ENCODE data around the gene THSD1. TPM values are rescaled to one million over a fixed set of nuclear protein-coding genes. Genes with fewer than 3 reads are reported as not detected.
A peak's percentile ranks its signal among the peaks of the same experiment; 100 is the strongest.

The THSD1 gene, protein sequence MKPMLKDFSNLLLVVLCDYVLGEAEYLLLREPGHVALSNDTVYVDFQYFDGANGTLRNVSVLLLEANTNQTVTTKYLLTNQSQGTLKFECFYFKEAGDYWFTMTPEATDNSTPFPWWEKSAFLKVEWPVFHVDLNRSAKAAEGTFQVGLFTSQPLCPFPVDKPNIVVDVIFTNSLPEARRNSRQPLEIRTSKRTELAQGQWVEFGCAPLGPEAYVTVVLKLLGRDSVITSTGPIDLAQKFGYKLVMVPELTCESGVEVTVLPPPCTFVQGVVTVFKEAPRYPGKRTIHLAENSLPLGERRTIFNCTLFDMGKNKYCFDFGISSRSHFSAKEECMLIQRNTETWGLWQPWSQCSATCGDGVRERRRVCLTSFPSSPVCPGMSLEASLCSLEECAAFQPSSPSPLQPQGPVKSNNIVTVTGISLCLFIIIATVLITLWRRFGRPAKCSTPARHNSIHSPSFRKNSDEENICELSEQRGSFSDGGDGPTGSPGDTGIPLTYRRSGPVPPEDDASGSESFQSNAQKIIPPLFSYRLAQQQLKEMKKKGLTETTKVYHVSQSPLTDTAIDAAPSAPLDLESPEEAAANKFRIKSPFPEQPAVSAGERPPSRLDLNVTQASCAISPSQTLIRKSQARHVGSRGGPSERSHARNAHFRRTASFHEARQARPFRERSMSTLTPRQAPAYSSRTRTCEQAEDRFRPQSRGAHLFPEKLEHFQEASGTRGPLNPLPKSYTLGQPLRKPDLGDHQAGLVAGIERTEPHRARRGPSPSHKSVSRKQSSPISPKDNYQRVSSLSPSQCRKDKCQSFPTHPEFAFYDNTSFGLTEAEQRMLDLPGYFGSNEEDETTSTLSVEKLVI
- 1 to 10 TPM in 3 of 4 donors, under 1 TPM in 1; 0.64 to 7.3 (median 4.8) TPM for total RNA-seq

DNA sequence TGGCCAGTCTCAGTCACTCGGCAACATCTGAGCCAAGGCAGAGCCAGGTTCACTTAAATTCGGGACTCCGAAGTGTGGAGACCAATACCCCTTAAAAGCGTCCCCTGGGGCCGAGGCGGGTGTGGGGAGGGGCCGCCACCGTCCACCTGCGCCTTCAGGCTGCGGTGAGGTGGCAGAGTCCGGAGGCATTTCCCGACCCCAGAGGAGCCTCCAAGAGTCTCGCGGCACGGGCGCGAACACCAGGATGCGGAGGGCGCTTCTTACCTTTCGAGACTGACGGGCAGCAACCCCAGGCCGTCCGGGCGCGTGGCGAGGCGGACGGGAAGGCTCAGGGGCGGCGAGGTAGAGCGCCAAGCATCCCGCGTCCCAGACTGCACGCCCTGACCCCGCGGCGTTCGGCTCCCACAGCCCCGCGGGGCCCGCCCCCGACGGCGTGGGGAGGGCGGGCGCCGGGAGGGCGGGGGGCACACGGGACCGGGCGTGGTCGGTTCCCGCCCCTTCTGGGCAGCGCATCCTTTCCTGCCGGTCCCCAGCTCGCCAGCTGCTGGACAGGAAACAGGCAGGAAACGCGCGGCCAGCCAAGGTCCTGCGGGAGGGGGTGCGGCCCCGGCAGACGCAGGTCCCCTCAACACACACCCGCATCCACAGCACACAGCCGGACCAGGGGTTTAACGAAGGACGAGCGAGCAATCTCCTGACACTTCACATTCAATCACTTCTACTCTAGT is at the start of gene THSD1:
Gene THSD1 (minus strand): TSS at position 406 of the 728 bp plus-strand sequence. CDS start 3,572 bp downstream, outside the sequence.
- peak within 1 kb of the TSS; percentile 57 to 77 (median 64) for H3K27ac ChIP-seq
- H3K9me3 ChIP-seq = no peaks in the 10 kb centered on the region
- peaks cover 6 to 28% (median 12%) of the 10 kb centered on the region in 3 donors for H3K4me1 ChIP-seq
- peaks cover 0 to 6% (median 0%) of the 10 kb centered on the region in 4 donors for H3K27me3 ChIP-seq
- peak within 1 kb of the TSS; percentile 52 to 77 (median 56) for H3K4me3 ChIP-seq
- WGBS, 2 donors = 0% methylated on average over 4 to 8 of the region's 68 CpGs
- no peak for DNase-seq
- peaks cover 0 to 10% (median 0%) of the 10 kb centered on the region in 3 donors for H3K36me3 ChIP-seq
- intact Hi-C loops (cut with DNase I) = no loop called here
- TF ChIP-seq, protein P1, sequence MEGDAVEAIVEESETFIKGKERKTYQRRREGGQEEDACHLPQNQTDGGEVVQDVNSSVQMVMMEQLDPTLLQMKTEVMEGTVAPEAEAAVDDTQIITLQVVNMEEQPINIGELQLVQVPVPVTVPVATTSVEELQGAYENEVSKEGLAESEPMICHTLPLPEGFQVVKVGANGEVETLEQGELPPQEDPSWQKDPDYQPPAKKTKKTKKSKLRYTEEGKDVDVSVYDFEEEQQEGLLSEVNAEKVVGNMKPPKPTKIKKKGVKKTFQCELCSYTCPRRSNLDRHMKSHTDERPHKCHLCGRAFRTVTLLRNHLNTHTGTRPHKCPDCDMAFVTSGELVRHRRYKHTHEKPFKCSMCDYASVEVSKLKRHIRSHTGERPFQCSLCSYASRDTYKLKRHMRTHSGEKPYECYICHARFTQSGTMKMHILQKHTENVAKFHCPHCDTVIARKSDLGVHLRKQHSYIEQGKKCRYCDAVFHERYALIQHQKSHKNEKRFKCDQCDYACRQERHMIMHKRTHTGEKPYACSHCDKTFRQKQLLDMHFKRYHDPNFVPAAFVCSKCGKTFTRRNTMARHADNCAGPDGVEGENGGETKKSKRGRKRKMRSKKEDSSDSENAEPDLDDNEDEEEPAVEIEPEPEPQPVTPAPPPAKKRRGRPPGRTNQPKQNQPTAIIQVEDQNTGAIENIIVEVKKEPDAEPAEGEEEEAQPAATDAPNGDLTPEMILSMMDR (IDR thresholded peaks at IDR 0.05) = no peak
- peak in 1 of 4 donors; percentile 23 for TF ChIP-seq POLR2A (IDR thresholded peaks at IDR 0.05)

DNA sequence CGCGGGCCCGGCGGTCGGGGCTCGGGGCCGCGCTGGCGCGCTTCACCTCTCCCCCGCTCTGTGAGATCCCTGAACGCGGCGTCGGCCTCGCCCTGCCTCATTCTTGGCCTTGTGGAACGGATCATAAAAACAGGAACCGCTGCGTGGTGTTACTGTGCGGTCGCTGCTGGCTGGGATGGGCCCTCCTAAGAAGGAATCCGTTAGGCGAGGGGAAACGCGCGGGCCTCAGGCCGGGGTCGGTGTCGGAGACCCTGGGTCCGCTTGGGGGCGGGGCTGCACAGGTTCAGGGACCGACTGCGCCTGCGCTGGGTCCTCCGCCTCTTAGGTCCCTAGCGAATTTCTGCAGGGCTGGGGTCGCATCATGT is 49.7 kb upstream of the THSD1 start:
- intact Hi-C loops (cut with DNase I) = no loop called here
- peaks cover 0 to 21% (median 0%) of the 10 kb centered on the region in 3 donors for H3K36me3 ChIP-seq
- no peaks in the 10 kb centered on the region for H3K27me3 ChIP-seq
- peaks cover 0 to 71% (median 17%) of the 10 kb centered on the region in 3 donors for H3K4me1 ChIP-seq
- DNase-seq = peak; percentile 45
- peak overlapping the region; percentile 93 to 97 (median 94) for H3K27ac ChIP-seq
- WGBS, 2 donors = 0 to 1% methylated on average over 8 to 22 of the region's 37 CpGs
- peak overlapping the region; percentile 64 to 88 (median 78) for H3K4me3 ChIP-seq
- H3K9me3 ChIP-seq = no peaks in the 10 kb centered on the region
- TF ChIP-seq, protein P1 (IDR thresholded peaks at IDR 0.05) = peak in 1 of 6 experiments; percentile 5
- no peak for TF ChIP-seq POLR2A (IDR thresholded peaks at IDR 0.05)

DNA sequence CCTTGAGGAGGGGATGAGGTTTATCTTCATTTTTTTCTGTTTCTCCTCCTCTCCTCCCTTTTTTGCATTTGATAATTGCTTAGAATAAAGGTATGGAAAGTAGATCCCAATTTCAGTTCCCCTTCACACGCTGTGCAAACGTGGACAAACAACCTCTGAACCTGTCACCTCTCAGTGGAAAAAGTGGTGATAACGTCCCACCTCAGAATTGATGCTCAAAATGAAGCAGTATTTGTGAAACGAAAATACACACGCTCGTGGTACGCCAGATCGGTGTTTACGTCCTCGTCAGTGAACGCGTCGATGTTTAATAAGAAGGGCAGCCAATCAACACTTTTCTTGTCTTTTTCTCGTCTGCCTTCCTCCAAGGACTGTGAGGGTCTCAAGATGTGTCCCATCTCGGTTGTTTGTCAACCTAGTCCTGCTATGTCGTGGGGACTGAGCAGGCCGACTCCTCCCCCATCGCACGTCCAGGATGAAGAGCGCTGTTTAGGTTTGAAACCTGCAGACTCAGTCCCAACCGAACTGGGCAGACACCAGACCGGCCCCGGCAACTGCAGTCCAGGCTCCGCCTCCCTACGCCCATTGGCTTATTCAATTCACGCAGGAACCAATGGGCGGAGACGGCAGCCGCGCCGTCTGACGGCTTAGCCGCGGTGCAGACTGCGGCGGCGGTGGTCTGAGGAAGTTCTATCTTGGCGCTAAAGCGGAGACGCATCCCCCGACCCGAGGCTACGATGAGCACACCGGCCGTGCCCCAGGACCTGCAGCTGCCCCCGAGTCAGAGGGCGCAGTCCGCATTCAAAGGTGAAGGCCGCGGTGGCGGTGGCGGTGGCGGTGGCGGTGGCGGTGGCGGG is 49.1 kb upstream of the THSD1 start, which contains the start of gene CKAP2:
Gene CKAP2 (plus strand): TSS at position 659 of the 857 bp plus-strand sequence. CDS start 79 bp downstream, at position 738.
- TF ChIP-seq, protein P1 (IDR thresholded peaks at IDR 0.05) = peak in 2 of 6 experiments; percentile 15 to 17
- TF ChIP-seq POLR2A (IDR thresholded peaks at IDR 0.05) = peak in 3 of 4 donors; percentile 81 to 92 (median 89)

DNA sequence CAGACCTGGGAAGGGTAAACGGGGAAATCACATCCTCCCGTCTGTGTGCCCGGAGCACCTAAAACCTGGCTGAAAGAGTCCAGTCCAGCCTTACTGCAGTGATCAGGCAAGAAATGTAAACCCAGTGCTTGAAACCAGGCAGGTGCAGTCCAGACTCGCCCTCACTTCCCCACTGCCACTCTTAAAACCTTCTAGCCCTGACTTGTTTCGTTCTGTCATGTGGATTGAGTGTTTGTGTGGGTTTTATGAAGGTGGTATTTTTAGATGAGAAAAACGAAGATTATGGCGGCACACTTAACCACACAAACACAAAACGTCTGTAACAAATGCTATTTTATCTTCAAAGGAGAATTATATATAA is 48.5 kb upstream of the THSD1 start:
- no peaks in the 10 kb centered on the region for H3K9me3 ChIP-seq
- H3K4me1 ChIP-seq = peaks cover 0 to 69% (median 17%) of the 10 kb centered on the region in 3 donors
- DNase-seq = no peak
- intact Hi-C loops (cut with DNase I) = no loop called here
- 1 to 5% methylated on average over 8 of the region's 8 CpGs for WGBS, 2 donors
- peak overlapping the region; percentile 64 to 88 (median 78) for H3K4me3 ChIP-seq
- peaks cover 0 to 9% (median 0%) of the 10 kb centered on the region in 3 donors for H3K36me3 ChIP-seq
- peak in 2 of 4 donors; percentile 11 to 44 for TF ChIP-seq POLR2A (IDR thresholded peaks at IDR 0.05)
- TF ChIP-seq, protein P1 (IDR thresholded peaks at IDR 0.05) = no peak
- H3K27me3 ChIP-seq = no peaks in the 10 kb centered on the region
- H3K27ac ChIP-seq = peak overlapping the region; percentile 93 to 97 (median 94)

More for the DNA sequence above, 49.1 kb upstream of the THSD1 start, which contains the start of gene CKAP2:
- no peaks in the 10 kb centered on the region for H3K27me3 ChIP-seq
- H3K9me3 ChIP-seq = no peaks in the 10 kb centered on the region
- H3K4me1 ChIP-seq = peaks cover 0 to 72% (median 17%) of the 10 kb centered on the region in 3 donors
- H3K36me3 ChIP-seq = peaks cover 0 to 15% (median 0%) of the 10 kb centered on the region in 3 donors
- H3K27ac ChIP-seq = peak within 1 kb of the TSS; percentile 93 to 97 (median 94)
- DNase-seq = peak; percentile 70
- 0% methylated on average over 16 to 27 of the region's 56 CpGs for WGBS, 2 donors
- intact Hi-C loops (cut with DNase I) = no loop called here
- H3K4me3 ChIP-seq = peak within 1 kb of the TSS; percentile 64 to 88 (median 78)

Data from esophagus squamous epithelium (tissue), 5 donors.